WTC11 (cell line): ENCODE measurements around the gene GJC1. TPM values are rescaled to one million over a fixed set of nuclear protein-coding genes. Genes with fewer than 3 reads are reported as not detected.

Source experiments
- ATAC-seq: fragments of 200-7000 bp; cut with Tn5 transposase; 2 replicates; pipeline ENCODE4 v1.10.0; 2021; ENCODE audit warnings: mild to moderate bottlenecking, moderate library complexity
- CTCF ChIA-PET: fragments of 300-600 bp; sonication (Branson Sonifier 250); formaldehyde crosslinking; loops from one replicate; lab custom pipeline; 2021; ENCODE audit warnings: antibody characterized with exemption; lab: Charles Lee
- POLR2A ChIA-PET: fragments of 350-600 bp; sonication (Branson Sonifier 250); formaldehyde crosslinking; loops from one replicate; lab custom pipeline; 2021; ENCODE audit warnings: antibody characterized with exemption; lab: Charles Lee
- DNase-seq: peaks from one replicate; pipeline ENCODE4 v3.0.0; 2021; ENCODE audit warnings: low spot score
- H3K27ac Mint-ChIP-seq: 2 replicates; pipeline ENCODE4 v1.8.0; 2021; ENCODE audit warnings: mixed read lengths
- H3K27me3 Mint-ChIP-seq: 2 replicates; pipeline ENCODE4 v1.8.0; 2021; ENCODE audit warnings: low read depth, mild to moderate bottlenecking, moderate library complexity, mixed read lengths
- H3K36me3 Mint-ChIP-seq: 2 replicates; pipeline ENCODE4 v1.8.0; 2021; ENCODE audit warnings: mixed read lengths
- H3K4me1 Mint-ChIP-seq: 2 replicates; pipeline ENCODE4 v1.8.0; 2022; ENCODE audit warnings: mixed read lengths
- H3K4me3 Mint-ChIP-seq: 2 replicates; pipeline ENCODE4 v1.8.0; 2021; ENCODE audit warnings: mild to moderate bottlenecking, moderate library complexity, mixed read lengths
- H3K9me3 Mint-ChIP-seq: 2 replicates; pipeline ENCODE4 v1.8.0; 2021; ENCODE audit warnings: mixed read lengths
- ATF1 ChIP-seq: sonication (generic); formaldehyde crosslinking; IDR thresholded peaks from 2 replicates; pipeline ENCODE4 v1.8.1; 2023; ENCODE audit warnings: mild to moderate bottlenecking, moderate library complexity, missing genetic modification reagents
- CBFB ChIP-seq: sonication (generic); formaldehyde crosslinking; IDR thresholded peaks from 2 replicates; pipeline ENCODE4 v1.8.1; 2022; ENCODE audit warnings: mild to moderate bottlenecking, low read depth, missing genetic modification reagents
- CREM ChIP-seq: sonication (generic); formaldehyde crosslinking; IDR thresholded peaks from 2 replicates; pipeline ENCODE4 v1.8.1; 2022; ENCODE audit warnings: mild to moderate bottlenecking, missing genetic modification reagents, moderate library complexity
- EMX1 ChIP-seq: fragments of 250-450 bp; sonication (Bioruptor Pico); IDR thresholded peaks from 2 replicates; pipeline ENCODE4 v1.8.0; 2021; ENCODE audit warnings: mild to moderate bottlenecking
- GABPB1 ChIP-seq: sonication (generic); formaldehyde crosslinking; IDR thresholded peaks from 2 replicates; pipeline ENCODE4 v1.8.1; 2023; ENCODE audit warnings: mild to moderate bottlenecking, missing genetic modification reagents
- HMGA2 ChIP-seq: fragments of 250-450 bp; sonication (Bioruptor Pico); IDR thresholded peaks from 2 replicates; pipeline ENCODE4 v1.4.0; 2021; ENCODE audit warnings: mild to moderate bottlenecking, moderate library complexity
- NFYB ChIP-seq: sonication (generic); formaldehyde crosslinking; conservative IDR thresholded peaks from 2 replicates; pipeline ENCODE4 v1.8.0; 2022; ENCODE audit warnings: low read depth, missing genetic modification reagents
- PRRX2 ChIP-seq: fragments of 250-450 bp; sonication (Bioruptor Pico); IDR thresholded peaks from 2 replicates; pipeline ENCODE4 v1.8.0; 2021; ENCODE audit warnings: mild to moderate bottlenecking
- USF1 ChIP-seq: sonication (generic); formaldehyde crosslinking; IDR thresholded peaks from 2 replicates; pipeline ENCODE4 v1.8.0; 2022; ENCODE audit warnings: mild to moderate bottlenecking, missing genetic modification reagents
- ZBTB21 ChIP-seq: sonication (generic); formaldehyde crosslinking; IDR thresholded peaks from 2 replicates; pipeline ENCODE4 v1.8.1; 2023; ENCODE audit warnings: mild to moderate bottlenecking, missing genetic modification reagents, borderline replicate concordance
- ZNF219 ChIP-seq: sonication (generic); formaldehyde crosslinking; IDR thresholded peaks from 2 replicates; pipeline ENCODE4 v1.8.0; 2023; ENCODE audit warnings: missing genetic modification reagents, mild to moderate bottlenecking, borderline replicate concordance
- ZNF232 ChIP-seq: sonication (generic); formaldehyde crosslinking; IDR thresholded peaks from 2 replicates; pipeline ENCODE4 v1.8.0; 2022; ENCODE audit warnings: mild to moderate bottlenecking, missing genetic modification reagents
- ZNF263 ChIP-seq: sonication (generic); formaldehyde crosslinking; IDR thresholded peaks from 2 replicates; pipeline ENCODE4 v1.8.1; 2022; ENCODE audit warnings: low read depth, mild to moderate bottlenecking, moderate library complexity, missing genetic modification reagents
- ZNF396 ChIP-seq: fragments of 250-450 bp; sonication (Bioruptor Pico); IDR thresholded peaks from 2 replicates; pipeline ENCODE4 v1.8.0; 2021; ENCODE audit warnings: mild to moderate bottlenecking, moderate library complexity, borderline replicate concordance
- ZNF425 ChIP-seq: fragments of 250-450 bp; sonication (Bioruptor Pico); conservative IDR thresholded peaks from 2 replicates; pipeline ENCODE4 v1.9.0; 2021; ENCODE audit warnings: mild to moderate bottlenecking
- ZNF512 ChIP-seq: sonication (generic); formaldehyde crosslinking; IDR thresholded peaks from 2 replicates; pipeline ENCODE4 v1.8.1; 2022; ENCODE audit warnings: missing genetic modification reagents, borderline replicate concordance
- ZNF671 ChIP-seq: fragments of 250-450 bp; sonication (Bioruptor Pico); IDR thresholded peaks from 2 replicates; pipeline ENCODE4 v1.8.0; 2021; ENCODE audit warnings: mild to moderate bottlenecking
- total RNA-seq: library from RNA; stranded (reverse); gene quantifications from 3 replicates; pipeline ENCODE4 v1.2.3, GENCODE V29; 2021
- TF ChIP-seq, protein P1 (sequence below): sonication (generic); formaldehyde crosslinking; IDR thresholded peaks from 2 replicates; pipeline ENCODE4 v1.8.0; 2023; ENCODE audit warnings: mild to moderate bottlenecking, missing genetic modification reagents
- TF ChIP-seq, protein P2 (sequence below): sonication (generic); formaldehyde crosslinking; IDR thresholded peaks from 2 replicates; pipeline ENCODE4 v1.8.0; 2022; ENCODE audit warnings: mild to moderate bottlenecking, missing genetic modification reagents
- TF ChIP-seq, protein P3 (sequence below): sonication (generic); formaldehyde crosslinking; IDR thresholded peaks from 2 replicates; pipeline ENCODE4 v1.8.0; 2023; ENCODE audit warnings: missing genetic modification reagents
- TF ChIP-seq, protein P4 (sequence below): sonication (generic); formaldehyde crosslinking; IDR thresholded peaks from 2 replicates; pipeline ENCODE4 v1.8.1; 2023; ENCODE audit warnings: mild to moderate bottlenecking, moderate library complexity, missing genetic modification reagents
- TF ChIP-seq, protein P5 (sequence below): sonication (generic); formaldehyde crosslinking; IDR thresholded peaks from 2 replicates; pipeline ENCODE4 v1.8.1; 2022; ENCODE audit warnings: low read depth, missing genetic modification reagents, borderline replicate concordance

GJC1 gene
- total RNA-seq, 1 experiment from 2014 or later, result 104 TPM

DNA sequence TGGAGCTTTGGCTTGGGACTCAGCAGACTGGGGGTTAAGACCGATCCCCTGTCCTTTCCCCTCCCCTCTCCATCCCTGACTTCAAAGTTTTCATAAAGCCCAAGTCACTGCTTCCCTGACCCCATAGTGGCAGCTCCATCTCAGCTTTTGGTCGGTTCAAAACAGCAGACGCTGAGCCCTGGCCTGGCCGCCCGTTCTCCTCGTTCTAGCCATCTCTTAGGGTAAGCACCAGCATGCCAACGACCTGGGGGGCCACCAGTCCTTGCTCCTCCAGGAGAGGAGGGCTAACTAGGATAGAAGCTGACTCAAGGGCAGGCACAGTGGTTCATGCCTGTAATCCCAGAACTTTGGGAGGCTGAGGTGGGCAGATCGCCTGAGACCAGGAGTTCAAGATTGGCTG, 16.1 kb upstream of the GJC1 start (continued):
- TF ChIP-seq, protein P1, sequence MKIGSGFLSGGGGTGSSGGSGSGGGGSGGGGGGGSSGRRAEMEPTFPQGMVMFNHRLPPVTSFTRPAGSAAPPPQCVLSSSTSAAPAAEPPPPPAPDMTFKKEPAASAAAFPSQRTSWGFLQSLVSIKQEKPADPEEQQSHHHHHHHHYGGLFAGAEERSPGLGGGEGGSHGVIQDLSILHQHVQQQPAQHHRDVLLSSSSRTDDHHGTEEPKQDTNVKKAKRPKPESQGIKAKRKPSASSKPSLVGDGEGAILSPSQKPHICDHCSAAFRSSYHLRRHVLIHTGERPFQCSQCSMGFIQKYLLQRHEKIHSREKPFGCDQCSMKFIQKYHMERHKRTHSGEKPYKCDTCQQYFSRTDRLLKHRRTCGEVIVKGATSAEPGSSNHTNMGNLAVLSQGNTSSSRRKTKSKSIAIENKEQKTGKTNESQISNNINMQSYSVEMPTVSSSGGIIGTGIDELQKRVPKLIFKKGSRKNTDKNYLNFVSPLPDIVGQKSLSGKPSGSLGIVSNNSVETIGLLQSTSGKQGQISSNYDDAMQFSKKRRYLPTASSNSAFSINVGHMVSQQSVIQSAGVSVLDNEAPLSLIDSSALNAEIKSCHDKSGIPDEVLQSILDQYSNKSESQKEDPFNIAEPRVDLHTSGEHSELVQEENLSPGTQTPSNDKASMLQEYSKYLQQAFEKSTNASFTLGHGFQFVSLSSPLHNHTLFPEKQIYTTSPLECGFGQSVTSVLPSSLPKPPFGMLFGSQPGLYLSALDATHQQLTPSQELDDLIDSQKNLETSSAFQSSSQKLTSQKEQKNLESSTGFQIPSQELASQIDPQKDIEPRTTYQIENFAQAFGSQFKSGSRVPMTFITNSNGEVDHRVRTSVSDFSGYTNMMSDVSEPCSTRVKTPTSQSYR, result no peak
- TF ChIP-seq CREM (CRISPR knock-in tag), result no peak
- TF ChIP-seq HMGA2 (CRISPR knock-in tag), result no peak
- TF ChIP-seq NFYB (CRISPR knock-in tag), result no peak
- TF ChIP-seq, protein P2, sequence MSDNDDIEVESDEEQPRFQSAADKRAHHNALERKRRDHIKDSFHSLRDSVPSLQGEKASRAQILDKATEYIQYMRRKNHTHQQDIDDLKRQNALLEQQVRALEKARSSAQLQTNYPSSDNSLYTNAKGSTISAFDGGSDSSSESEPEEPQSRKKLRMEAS (CRISPR knock-in tag), result no peak
- no peak for TF ChIP-seq USF1 (CRISPR knock-in tag)
- no peak for TF ChIP-seq ZNF396 (CRISPR knock-in tag)
- TF ChIP-seq ATF1, result no peak
- no peak for TF ChIP-seq ZBTB21 (CRISPR knock-in tag)
- TF ChIP-seq ZNF232 (CRISPR knock-in tag), result no peak
- TF ChIP-seq, protein P3, sequence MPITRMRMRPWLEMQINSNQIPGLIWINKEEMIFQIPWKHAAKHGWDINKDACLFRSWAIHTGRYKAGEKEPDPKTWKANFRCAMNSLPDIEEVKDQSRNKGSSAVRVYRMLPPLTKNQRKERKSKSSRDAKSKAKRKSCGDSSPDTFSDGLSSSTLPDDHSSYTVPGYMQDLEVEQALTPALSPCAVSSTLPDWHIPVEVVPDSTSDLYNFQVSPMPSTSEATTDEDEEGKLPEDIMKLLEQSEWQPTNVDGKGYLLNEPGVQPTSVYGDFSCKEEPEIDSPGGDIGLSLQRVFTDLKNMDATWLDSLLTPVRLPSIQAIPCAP (CRISPR knock-in tag), result no peak

DNA sequence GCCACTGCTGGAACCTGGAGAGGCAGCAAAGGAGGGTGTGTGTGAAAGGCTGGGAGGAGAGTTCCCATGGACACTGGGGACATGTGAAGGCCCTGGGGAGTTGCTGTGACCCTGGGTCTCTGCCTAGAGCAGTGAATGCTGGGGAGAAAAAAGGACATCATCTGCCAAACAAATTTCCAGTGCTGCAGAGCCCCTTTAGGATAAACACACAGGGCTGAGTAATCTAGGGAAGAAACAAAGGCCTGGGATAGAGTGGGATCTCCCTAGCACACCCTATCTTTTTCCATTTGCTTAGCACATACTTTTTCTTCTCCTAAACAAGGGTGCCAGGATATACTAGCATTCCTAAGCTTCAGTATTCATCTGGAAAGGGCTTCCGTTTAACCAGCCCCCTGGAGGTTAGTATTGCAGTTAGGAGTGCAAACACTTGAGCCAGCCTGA, 14.3 kb upstream of the GJC1 start:
- Mint-ChIP-seq H3K9me3 (no peaks in the 10 kb centered on the region), H3K27me3 (no peaks in the 10 kb centered on the region), H3K4me3 (no peak overlapping the region), H3K36me3 (no peaks in the 10 kb centered on the region), H3K4me1 (peaks cover 45% of the 10 kb centered on the region), H3K27ac (peak overlapping the region; percentile 60; the same call in 1 of the 2 replicates)
- ChIA-PET CTCF (interaction anchor here (0.6 to 3.3 kb wide), 15 partner anchors 8 to 291 kb away, joined by 3 to 33 read pairs (median 3); partner anchors contain the start of gene ACBD4), POLR2A (interaction anchor here (0.7 to 1.5 kb wide), 3 partner anchors 64 to 69 kb away, joined by 3 to 5 read pairs (median 4); no protein-coding TSS in a partner anchor)
- DNase-seq (no peak), ATAC-seq (peak; percentile 54)
- TF ChIP-seq ZNF512 (CRISPR knock-in tag) (no peak), ZNF671 (CRISPR knock-in tag) (no peak), CBFB (no peak), EMX1 (CRISPR knock-in tag) (no peak), GABPB1 (no peak), ZNF263 (CRISPR knock-in tag) (no peak), ZBTB21 (CRISPR knock-in tag) (no peak), ZNF219 (CRISPR knock-in tag) (no peak), PRRX2 (CRISPR knock-in tag) (no peak), ZNF425 (CRISPR knock-in tag) (no peak)
- TF ChIP-seq, protein P1, result no peak
- TF ChIP-seq, protein P4, sequence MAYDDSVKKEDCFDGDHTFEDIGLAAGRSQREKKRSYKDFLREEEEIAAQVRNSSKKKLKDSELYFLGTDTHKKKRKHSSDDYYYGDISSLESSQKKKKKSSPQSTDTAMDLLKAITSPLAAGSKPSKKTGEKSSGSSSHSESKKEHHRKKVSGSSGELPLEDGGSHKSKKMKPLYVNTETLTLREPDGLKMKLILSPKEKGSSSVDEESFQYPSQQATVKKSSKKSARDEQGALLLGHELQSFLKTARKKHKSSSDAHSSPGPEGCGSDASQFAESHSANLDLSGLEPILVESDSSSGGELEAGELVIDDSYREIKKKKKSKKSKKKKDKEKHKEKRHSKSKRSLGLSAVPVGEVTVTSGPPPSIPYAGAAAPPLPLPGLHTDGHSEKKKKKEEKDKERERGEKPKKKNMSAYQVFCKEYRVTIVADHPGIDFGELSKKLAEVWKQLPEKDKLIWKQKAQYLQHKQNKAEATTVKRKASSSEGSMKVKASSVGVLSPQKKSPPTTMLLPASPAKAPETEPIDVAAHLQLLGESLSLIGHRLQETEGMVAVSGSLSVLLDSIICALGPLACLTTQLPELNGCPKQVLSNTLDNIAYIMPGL (CRISPR knock-in tag), result no peak
- TF ChIP-seq, protein P5, sequence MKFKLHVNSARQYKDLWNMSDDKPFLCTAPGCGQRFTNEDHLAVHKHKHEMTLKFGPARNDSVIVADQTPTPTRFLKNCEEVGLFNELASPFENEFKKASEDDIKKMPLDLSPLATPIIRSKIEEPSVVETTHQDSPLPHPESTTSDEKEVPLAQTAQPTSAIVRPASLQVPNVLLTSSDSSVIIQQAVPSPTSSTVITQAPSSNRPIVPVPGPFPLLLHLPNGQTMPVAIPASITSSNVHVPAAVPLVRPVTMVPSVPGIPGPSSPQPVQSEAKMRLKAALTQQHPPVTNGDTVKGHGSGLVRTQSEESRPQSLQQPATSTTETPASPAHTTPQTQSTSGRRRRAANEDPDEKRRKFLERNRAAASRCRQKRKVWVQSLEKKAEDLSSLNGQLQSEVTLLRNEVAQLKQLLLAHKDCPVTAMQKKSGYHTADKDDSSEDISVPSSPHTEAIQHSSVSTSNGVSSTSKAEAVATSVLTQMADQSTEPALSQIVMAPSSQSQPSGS (CRISPR knock-in tag), result no peak
